HEK293 (cell line): ENCODE data around the gene LYPD4.

Experiments used
- ELK4 ChIP-seq: IDR thresholded peaks from 2 replicates; pipeline ENCODE4 v1.6.1; 2011; ENCODE audit warnings: mild to moderate bottlenecking, low read depth, low read length, borderline replicate concordance
- KLF17 ChIP-seq: fragments of 450-650 bp; formaldehyde crosslinking; IDR thresholded peaks from 2 replicates; pipeline ENCODE4 v1.5.1; 2016; ENCODE audit warnings: missing biosample characterization, missing genetic modification characterization
- MYNN ChIP-seq: fragments of 450-650 bp; formaldehyde crosslinking; IDR thresholded peaks from 2 replicates; pipeline ENCODE4 v1.5.1; 2016; ENCODE audit warnings: missing biosample characterization, missing genetic modification characterization, borderline replicate concordance
- PATZ1 ChIP-seq: fragments of 450-650 bp; formaldehyde crosslinking; IDR thresholded peaks from 2 replicates; pipeline ENCODE4 v1.5.1; 2016; ENCODE audit warnings: missing biosample characterization, missing genetic modification characterization
- PRDM10 ChIP-seq: fragments of 450-650 bp; formaldehyde crosslinking; IDR thresholded peaks from 2 replicates; pipeline ENCODE4 v1.5.1; 2016; ENCODE audit warnings: missing biosample characterization, missing genetic modification characterization
- SALL2 ChIP-seq: fragments of 450-650 bp; formaldehyde crosslinking; IDR thresholded peaks from 2 replicates; pipeline ENCODE4 v1.5.0; 2017; ENCODE audit warnings: missing biosample characterization, mild to moderate bottlenecking, missing genetic modification characterization, borderline replicate concordance
- YY2 ChIP-seq: fragments of 450-650 bp; formaldehyde crosslinking; IDR thresholded peaks from 2 replicates; pipeline ENCODE4 v1.5.1; 2016; ENCODE audit warnings: missing biosample characterization, missing genetic modification characterization
- ZBTB17 ChIP-seq: fragments of 450-650 bp; formaldehyde crosslinking; IDR thresholded peaks from 2 replicates; pipeline ENCODE4 v1.5.1; 2016; ENCODE audit warnings: missing biosample characterization, missing genetic modification characterization
- ZBTB21 ChIP-seq: fragments of 450-650 bp; formaldehyde crosslinking; IDR thresholded peaks from 2 replicates; pipeline ENCODE4 v1.5.1; 2017; ENCODE audit warnings: missing biosample characterization, missing genetic modification characterization
- ZBTB26 ChIP-seq: fragments of 450-650 bp; formaldehyde crosslinking; optimal IDR thresholded peaks from 2 replicates; pipeline ENCODE3; 2016; ENCODE audit warnings: missing biosample characterization, mild to moderate bottlenecking, missing genetic modification characterization
- ZBTB48 ChIP-seq: fragments of 450-650 bp; formaldehyde crosslinking; IDR thresholded peaks from 2 replicates; pipeline ENCODE4 v1.5.1; 2016; ENCODE audit warnings: missing biosample characterization, missing genetic modification characterization
- ZBTB8A ChIP-seq: fragments of 450-650 bp; formaldehyde crosslinking; IDR thresholded peaks from 2 replicates; pipeline ENCODE4 v1.5.1; 2016; ENCODE audit warnings: missing biosample characterization, missing genetic modification characterization
- ZNF362 ChIP-seq: fragments of 450-650 bp; formaldehyde crosslinking; IDR thresholded peaks from 2 replicates; pipeline ENCODE4 v1.5.1; 2016; ENCODE audit warnings: missing biosample characterization, missing genetic modification characterization
- ZNF37A ChIP-seq: fragments of 450-650 bp; IDR thresholded peaks from 2 replicates; pipeline ENCODE4 v1.5.1; 2018; ENCODE audit warnings: missing biosample characterization, missing genetic modification characterization
- ZNF398 ChIP-seq: fragments of 450-650 bp; formaldehyde crosslinking; IDR thresholded peaks from 2 replicates; pipeline ENCODE4 v1.5.1; 2017; ENCODE audit warnings: missing biosample characterization, missing genetic modification characterization
- ZNF510 ChIP-seq: fragments of 450-650 bp; formaldehyde crosslinking; IDR thresholded peaks from 2 replicates; pipeline ENCODE4 v1.5.1; 2018; ENCODE audit warnings: mild to moderate bottlenecking, missing genetic modification characterization, missing biosample characterization; ENCODE audit not compliant: insufficient replicate concordance
- ZNF600 ChIP-seq: fragments of 450-650 bp; formaldehyde crosslinking; IDR thresholded peaks from 2 replicates; pipeline ENCODE4 v1.5.1; 2016; ENCODE audit warnings: missing biosample characterization, missing genetic modification characterization
- ZNF639 ChIP-seq: fragments of 450-650 bp; formaldehyde crosslinking; IDR thresholded peaks from 2 replicates; pipeline ENCODE4 v1.5.1; 2016; ENCODE audit warnings: missing biosample characterization, missing genetic modification characterization
- ZNF658 ChIP-seq: fragments of 450-650 bp; formaldehyde crosslinking; IDR thresholded peaks from 2 replicates; pipeline ENCODE4; 2016; ENCODE audit warnings: missing biosample characterization, missing genetic modification characterization
- ZNF76 ChIP-seq: fragments of 450-650 bp; formaldehyde crosslinking; IDR thresholded peaks from 2 replicates; pipeline ENCODE4; 2016; ENCODE audit warnings: low read depth, missing biosample characterization, missing genetic modification characterization, borderline replicate concordance
- ZNF776 ChIP-seq: fragments of 450-650 bp; formaldehyde crosslinking; IDR thresholded peaks from 2 replicates; pipeline ENCODE4 v1.5.0; 2017; ENCODE audit warnings: missing biosample characterization, missing genetic modification characterization, borderline replicate concordance
- ZSCAN5A ChIP-seq: fragments of 450-650 bp; formaldehyde crosslinking; IDR thresholded peaks from 2 replicates; pipeline ENCODE4 v1.5.1; 2016; ENCODE audit warnings: missing biosample characterization, missing genetic modification characterization

Gene LYPD4

GRCh38 chr19:41859618-41860418 lies 15.3 kb upstream of the LYPD4 start, which contains the start of gene RPS19 (continued):
- peak; percentile 65; the same call in 1 of the 2 replicates for TF ChIP-seq ELK4
- TF ChIP-seq ZNF776 (tag by site-specific recombination): no peak
- TF ChIP-seq ZSCAN5A (tag by site-specific recombination): peak; percentile 76; the same call in 1 of the 2 replicates
- TF ChIP-seq ZNF658 (tag by site-specific recombination): no peak
- TF ChIP-seq ZBTB21 (tag by site-specific recombination): peak; percentile 88
- TF ChIP-seq PRDM10 (tag by site-specific recombination): peak; percentile 100
- TF ChIP-seq ZNF639 (tag by site-specific recombination): peak; percentile 93
- no peak for TF ChIP-seq ZNF510
- TF ChIP-seq ZNF398 (tag by site-specific recombination): peak; percentile 88
- peak; percentile 95 for TF ChIP-seq YY2 (tag by site-specific recombination)
- TF ChIP-seq PATZ1 (tag by site-specific recombination): peak; percentile 100
- TF ChIP-seq ZBTB26 (tag by site-specific recombination): peak; percentile 86
- TF ChIP-seq MYNN: no peak
- no peak for TF ChIP-seq SALL2 (tag by site-specific recombination)
- TF ChIP-seq ZBTB48 (tag by site-specific recombination): peak; percentile 96
- TF ChIP-seq ZNF600 (tag by site-specific recombination): peak; percentile 81
- no peak for TF ChIP-seq ZNF37A (tag by site-specific recombination)
- TF ChIP-seq ZNF76 (tag by site-specific recombination): peak; percentile 90
- 0 out of 2 replicates have a peak, but pooled peaks have one; percentile 6 for TF ChIP-seq ZNF362
- TF ChIP-seq KLF17 (tag by site-specific recombination): peak; percentile 96
- TF ChIP-seq ZBTB17 (tag by site-specific recombination): peak; percentile 99
- TF ChIP-seq ZBTB8A: peak; percentile 100
